Tibial nerve (tissue), 4 donors: Measurements from ENCODE around the gene ZNHIT6. TPM values are rescaled to one million over a fixed set of nuclear protein-coding genes. Genes with fewer than 3 reads are reported as not detected.

Experiments used
- DNase-seq, 2 donors: peaks; one replicate each; pipeline ENCODE4 v3.0.0-alpha.2; 2019; ENCODE audit warnings: low spot score in 2 of 2
- H3K27ac ChIP-seq, 4 donors: fragments of 200-600 bp; sonication (generic) in 3 of 4; one replicate each; pipeline ENCODE4 v1.5.1; 2017 to 2019; ENCODE audit warnings: mild to moderate bottlenecking in 1 of 4
- H3K27me3 ChIP-seq, 2 donors: fragments of 200-600 bp; sonication (generic) in 1 of 2; one replicate each; pipeline versions ENCODE4 v1.5.1 to v1.6.0; 2017 to 2019
- H3K36me3 ChIP-seq, 3 donors: fragments of 200-600 bp; sonication (generic); one replicate each; pipeline ENCODE4 v1.5.1; 2018 to 2019
- H3K4me1 ChIP-seq, 4 donors: fragments of 200-600 bp; sonication (generic) in 3 of 4; one replicate each; pipeline ENCODE4 v1.5.1; 2017 to 2019
- H3K4me3 ChIP-seq, 4 donors: fragments of 200-600 bp; sonication (generic) in 3 of 4; one replicate each; pipeline ENCODE4 v1.5.1; 2017 to 2019; ENCODE audit warnings: mild to moderate bottlenecking in 1 of 4, moderate library complexity in 1 of 4
- H3K9me3 ChIP-seq, 4 donors: fragments of 200-600 bp; sonication (generic) in 3 of 4; one replicate each; pipeline ENCODE4 v1.5.1; 2017 to 2019
- EP300 ChIP-seq, 2 donors: sonication (generic); formaldehyde crosslinking; IDR thresholded peaks; one replicate each; pipeline ENCODE4 v1.6.1; 2017; ENCODE audit warnings: antibody characterized with exemption in 2 of 2, mild to moderate bottlenecking in 1 of 2
- POLR2A ChIP-seq, 2 donors: fragments of 450-650 bp; IDR thresholded peaks; one replicate each; pipeline ENCODE4 v1.6.1; 2017; ENCODE audit warnings: antibody characterized with exemption in 2 of 2, mild to moderate bottlenecking in 2 of 2, moderate library complexity in 2 of 2
- WGBS, 2 donors: methylation state at CpG; one replicate each; pipeline ENCODE4 v1.1.5; 2018; 5-methylcytosine and 5-hydroxymethylcytosine counted together
- total RNA-seq, 4 donors: library from RNA; depleted of rRNA; stranded (reverse); fragments of >200 nt; gene quantifications; one replicate each; pipeline ENCODE4 v1.1.0, GENCODE V29; 2016
- TF ChIP-seq, protein P1 (sequence below), 5 experiments: fragments of 200-600 bp in 3 of 5; fragments of 450-650 bp in 2 of 5; sonication (generic) in 3 of 5; IDR thresholded peaks; one replicate each; pipeline ENCODE4 v1.5.1; 2016 to 2019; ENCODE audit warnings: antibody characterized with exemption in 5 of 5, mild to moderate bottlenecking in 3 of 5, moderate library complexity in 2 of 5

Gene ZNHIT6
- total RNA-seq, 4 donors from 2014 or later, result 10.4 to 22.1 (median 17.7) TPM

DNA sequence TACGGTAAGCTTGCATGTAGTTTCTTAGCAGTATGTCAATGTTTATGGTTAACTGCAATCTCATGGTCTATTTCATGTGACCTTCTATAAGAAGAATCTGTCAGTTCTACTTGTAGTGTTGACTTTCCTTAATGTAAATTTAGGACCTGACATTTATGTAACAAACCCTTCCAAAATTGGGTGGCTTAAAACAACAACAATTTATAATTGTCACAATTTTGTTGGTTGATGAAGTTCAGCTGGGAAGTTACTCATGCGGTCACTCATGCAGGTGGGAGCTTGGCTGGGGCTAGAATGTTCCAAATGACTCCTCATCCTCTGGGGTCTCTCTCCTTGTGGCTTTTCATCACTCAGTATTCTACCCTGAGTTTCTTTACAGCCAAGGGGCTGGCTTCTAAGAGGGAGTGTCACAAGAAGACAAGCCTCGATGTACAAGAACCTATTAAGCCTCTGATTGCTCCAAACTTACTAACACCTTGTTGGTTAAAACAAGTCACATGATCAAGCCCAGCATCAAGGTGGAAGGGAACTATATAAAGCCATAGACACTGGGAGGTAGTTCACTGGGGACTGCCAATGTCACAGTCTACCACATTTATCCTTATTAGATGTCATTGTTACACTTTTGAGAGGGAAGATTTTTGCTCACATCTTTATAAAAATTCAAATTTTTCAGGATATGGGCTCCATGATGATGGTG is 103.8 kb downstream of the ZNHIT6 start:
- Histone ChIP-seq H3K9me3 (no peaks in the 10 kb centered on the region), H3K4me1 (no peaks in the 10 kb centered on the region), H3K4me3 (no peak overlapping the region), H3K27ac (no peak overlapping the region), H3K36me3 (no peaks in the 10 kb centered on the region), H3K27me3 (no peaks in the 10 kb centered on the region)
- 83 to 92% methylated on average over 3 of the region's 3 CpGs for WGBS, 2 donors
- DNase-seq, result no peak
- no peak for TF ChIP-seq POLR2A (IDR thresholded peaks at IDR 0.05)
- no peak for TF ChIP-seq EP300 (IDR thresholded peaks at IDR 0.05)
- TF ChIP-seq, protein P1, sequence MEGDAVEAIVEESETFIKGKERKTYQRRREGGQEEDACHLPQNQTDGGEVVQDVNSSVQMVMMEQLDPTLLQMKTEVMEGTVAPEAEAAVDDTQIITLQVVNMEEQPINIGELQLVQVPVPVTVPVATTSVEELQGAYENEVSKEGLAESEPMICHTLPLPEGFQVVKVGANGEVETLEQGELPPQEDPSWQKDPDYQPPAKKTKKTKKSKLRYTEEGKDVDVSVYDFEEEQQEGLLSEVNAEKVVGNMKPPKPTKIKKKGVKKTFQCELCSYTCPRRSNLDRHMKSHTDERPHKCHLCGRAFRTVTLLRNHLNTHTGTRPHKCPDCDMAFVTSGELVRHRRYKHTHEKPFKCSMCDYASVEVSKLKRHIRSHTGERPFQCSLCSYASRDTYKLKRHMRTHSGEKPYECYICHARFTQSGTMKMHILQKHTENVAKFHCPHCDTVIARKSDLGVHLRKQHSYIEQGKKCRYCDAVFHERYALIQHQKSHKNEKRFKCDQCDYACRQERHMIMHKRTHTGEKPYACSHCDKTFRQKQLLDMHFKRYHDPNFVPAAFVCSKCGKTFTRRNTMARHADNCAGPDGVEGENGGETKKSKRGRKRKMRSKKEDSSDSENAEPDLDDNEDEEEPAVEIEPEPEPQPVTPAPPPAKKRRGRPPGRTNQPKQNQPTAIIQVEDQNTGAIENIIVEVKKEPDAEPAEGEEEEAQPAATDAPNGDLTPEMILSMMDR (IDR thresholded peaks at IDR 0.05), result no peak

GRCh38 chr1:85603086-85603880 is 105.0 kb downstream of the ZNHIT6 start:
- Histone ChIP-seq H3K36me3 (no peaks in the 10 kb centered on the region), H3K9me3 (no peaks in the 10 kb centered on the region), H3K4me1 (no peaks in the 10 kb centered on the region), H3K27ac (no peak overlapping the region), H3K4me3 (no peak overlapping the region), H3K27me3 (no peaks in the 10 kb centered on the region)
- no peak for DNase-seq
- TF ChIP-seq, protein P1 (IDR thresholded peaks at IDR 0.05), result no peak
- TF ChIP-seq EP300 (IDR thresholded peaks at IDR 0.05), result no peak
- TF ChIP-seq POLR2A (IDR thresholded peaks at IDR 0.05), result no peak
- 78 to 79% methylated on average over 7 of the region's 7 CpGs for WGBS, 2 donors

GRCh38 chr1:85602571-85602970 is 105.7 kb downstream of the ZNHIT6 start:
- Histone ChIP-seq H3K27me3 (no peaks in the 10 kb centered on the region), H3K4me3 (no peak overlapping the region), H3K9me3 (no peaks in the 10 kb centered on the region)

DNA sequence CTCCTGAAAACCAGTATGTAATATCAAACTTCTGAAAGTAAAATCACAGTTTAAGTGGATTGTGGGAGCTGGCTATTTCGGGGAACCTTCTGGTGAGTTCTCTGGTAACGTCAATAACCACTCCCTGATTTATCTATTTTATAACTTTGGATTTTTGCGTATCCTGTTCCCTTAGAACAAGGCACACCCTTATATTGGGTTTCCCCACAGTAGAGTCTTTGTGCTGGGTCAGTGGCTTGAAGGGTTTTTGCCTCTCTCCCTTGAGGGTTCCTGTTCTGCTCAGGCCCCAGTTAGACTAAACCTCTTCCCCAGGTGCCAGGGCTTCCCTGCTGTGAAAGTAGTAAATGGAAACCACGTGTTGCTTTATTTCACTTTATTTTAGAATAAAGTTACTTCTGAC is 106.3 kb downstream of the ZNHIT6 start:
- WGBS, 2 donors, result 49 to 59% methylated on average over 4 of the region's 4 CpGs
- H3K9me3 ChIP-seq, result no peaks in the 10 kb centered on the region
- H3K4me1 ChIP-seq, result no peaks in the 10 kb centered on the region
- no peak for DNase-seq
- H3K36me3 ChIP-seq, result no peaks in the 10 kb centered on the region
- H3K4me3 ChIP-seq, result no peak overlapping the region
- TF ChIP-seq, protein P1 (IDR thresholded peaks at IDR 0.05), result no peak
- TF ChIP-seq POLR2A (IDR thresholded peaks at IDR 0.05) (no peak), EP300 (IDR thresholded peaks at IDR 0.05) (no peak)
- no peak overlapping the region for H3K27ac ChIP-seq
- H3K27me3 ChIP-seq, result no peaks in the 10 kb centered on the region

More at GRCh38 chr1:85602571-85602970, 105.7 kb downstream of the ZNHIT6 start:
- no peak overlapping the region for H3K27ac ChIP-seq
- WGBS, 2 donors, result 84 to 85% methylated on average over 4 of the region's 4 CpGs
- no peaks in the 10 kb centered on the region for H3K4me1 ChIP-seq
- TF ChIP-seq, protein P1 (IDR thresholded peaks at IDR 0.05), result no peak
- TF ChIP-seq POLR2A (IDR thresholded peaks at IDR 0.05), result no peak
- no peak for TF ChIP-seq EP300 (IDR thresholded peaks at IDR 0.05)
- no peaks in the 10 kb centered on the region for H3K36me3 ChIP-seq
- no peak for DNase-seq

GRCh38 chr1:85599681-85600080 is 108.6 kb downstream of the ZNHIT6 start:
- Histone ChIP-seq H3K9me3 (no peaks in the 10 kb centered on the region), H3K4me3 (no peak overlapping the region), H3K36me3 (no peaks in the 10 kb centered on the region), H3K4me1 (no peaks in the 10 kb centered on the region), H3K27me3 (no peaks in the 10 kb centered on the region), H3K27ac (no peak overlapping the region)
- TF ChIP-seq, protein P1 (IDR thresholded peaks at IDR 0.05), result no peak
- TF ChIP-seq EP300 (IDR thresholded peaks at IDR 0.05) (no peak), POLR2A (IDR thresholded peaks at IDR 0.05) (no peak)
- 71 to 76% methylated on average over 2 of the region's 2 CpGs for WGBS, 2 donors
- DNase-seq, result no peak
